ENCODE measurements around the gene SYK.

The SYK gene

GRCh38 chr9:90808398-90808797 is 6.8 kb downstream of the SYK start:
- Histone ChIP-seq H3K4me3 (no peak overlapping the region), H3K9ac (0 out of 2 replicates have a peak overlapping the region, but pooled peaks have one; percentile 49), H3K4me1 (peaks cover 90% of the 10 kb centered on the region), H3K9me3 (no peaks in the 10 kb centered on the region), H4K20me1 (peaks cover 54% of the 10 kb centered on the region), H3K27ac (peak overlapping the region; percentile 71), H3K27me3 (no peaks in the 10 kb centered on the region), H3K36me3 (peaks cover 40% of the 10 kb centered on the region), H3K4me2 (peak overlapping the region; percentile 92)
- TF ChIP-seq Cebpa-rat (IDR thresholded peaks at IDR 0.05) = no peak

GRCh38 chr9:90808890-90809685 is 7.5 kb downstream of the SYK start:
- Histone ChIP-seq H3K4me3 (no peak overlapping the region), H3K4me2 (peak overlapping the region; percentile 92), H3K9ac (no peak overlapping the region), H3K36me3 (peaks cover 43% of the 10 kb centered on the region), H3K9me3 (no peaks in the 10 kb centered on the region), H3K4me1 (peaks cover 92% of the 10 kb centered on the region), H3K27ac (peak overlapping the region; percentile 71), H4K20me1 (peaks cover 58% of the 10 kb centered on the region), H3K27me3 (no peaks in the 10 kb centered on the region)
- no peak for TF ChIP-seq Cebpa-rat (IDR thresholded peaks at IDR 0.05)

GRCh38 chr9:90810691-90811090 is 9.1 kb downstream of the SYK start:
- Histone ChIP-seq H4K20me1 (peaks cover 58% of the 10 kb centered on the region), H3K4me3 (no peak overlapping the region), H3K27ac (peak overlapping the region; percentile 10; the same call in 1 of the 2 replicates), H3K9me3 (no peaks in the 10 kb centered on the region), H3K9ac (no peak overlapping the region), H3K4me2 (0 out of 2 replicates have a peak overlapping the region, but pooled peaks have one; percentile 92), H3K36me3 (peaks cover 43% of the 10 kb centered on the region), H3K27me3 (no peaks in the 10 kb centered on the region), H3K4me1 (peaks cover 93% of the 10 kb centered on the region)
- no peak for TF ChIP-seq Cebpa-rat (IDR thresholded peaks at IDR 0.05)

- peaks cover 46% of the 10 kb centered on the region for H4K20me1 ChIP-seq
These were observed 11.4 kb downstream of the SYK start for GRCh38 chr9:90813046-90813445.

GRCh38 chr9:90813523-90813922 is 11.9 kb downstream of the SYK start:
- Histone ChIP-seq H3K27ac (peak overlapping the region; percentile 85; the same call in 1 of the 2 replicates), H3K4me2 (peak overlapping the region; percentile 79), H4K20me1 (peaks cover 41% of the 10 kb centered on the region), H3K9me3 (peaks cover 12% of the 10 kb centered on the region), H3K4me1 (peaks cover 74% of the 10 kb centered on the region), H3K4me3 (no peak overlapping the region), H3K27me3 (no peaks in the 10 kb centered on the region), H3K36me3 (peaks cover 60% of the 10 kb centered on the region), H3K9ac (no peak overlapping the region)
- TF ChIP-seq Cebpa-rat (IDR thresholded peaks at IDR 0.05) = no peak

More at GRCh38 chr9:90813046-90813445, 11.4 kb downstream of the SYK start:
- TF ChIP-seq Cebpa-rat (IDR thresholded peaks at IDR 0.05) = no peak
- no peak overlapping the region for H3K4me3 ChIP-seq
- H3K9ac ChIP-seq = no peak overlapping the region
- H3K27me3 ChIP-seq = no peaks in the 10 kb centered on the region
- peaks cover 7% of the 10 kb centered on the region for H3K9me3 ChIP-seq
- H3K4me1 ChIP-seq = peaks cover 79% of the 10 kb centered on the region
- H3K27ac ChIP-seq = 0 out of 2 replicates have a peak overlapping the region, but pooled peaks have one; percentile 23
- H3K4me2 ChIP-seq = peak overlapping the region; percentile 79
- H3K36me3 ChIP-seq = peaks cover 59% of the 10 kb centered on the region

GRCh38 chr9:90814355-90814754 is 12.7 kb downstream of the SYK start:
- H3K4me1 ChIP-seq = peaks cover 66% of the 10 kb centered on the region

GRCh38 chr9:90815183-90815943 is 13.7 kb downstream of the SYK start:
- H4K20me1 ChIP-seq = peaks cover 23% of the 10 kb centered on the region; the same call in 1 of the 2 replicates
- peaks cover 55% of the 10 kb centered on the region for H3K4me1 ChIP-seq
- H3K4me2 ChIP-seq = peak overlapping the region; percentile 79
- H3K9me3 ChIP-seq = peaks cover 31% of the 10 kb centered on the region
- TF ChIP-seq Cebpa-rat (IDR thresholded peaks at IDR 0.05) = no peak
- no peaks in the 10 kb centered on the region for H3K27me3 ChIP-seq
- peak overlapping the region; percentile 85 for H3K27ac ChIP-seq
- peaks cover 60% of the 10 kb centered on the region for H3K36me3 ChIP-seq
- H3K9ac ChIP-seq = peak overlapping the region; percentile 73
- peak overlapping the region; percentile 52 for H3K4me3 ChIP-seq

More at GRCh38 chr9:90814355-90814754, 12.7 kb downstream of the SYK start:
- Histone ChIP-seq H3K27ac (peak overlapping the region; percentile 85), H3K9ac (peak overlapping the region; percentile 73), H3K27me3 (no peaks in the 10 kb centered on the region), H3K4me2 (peak overlapping the region; percentile 79), H3K4me3 (peak overlapping the region; percentile 52), H3K9me3 (peaks cover 20% of the 10 kb centered on the region), H4K20me1 (peaks cover 33% of the 10 kb centered on the region; the same call in 1 of the 2 replicates), H3K36me3 (peaks cover 60% of the 10 kb centered on the region)
- no peak for TF ChIP-seq Cebpa-rat (IDR thresholded peaks at IDR 0.05)

GRCh38 chr9:90815944-90816357 is 14.3 kb downstream of the SYK start:
- peaks cover 62% of the 10 kb centered on the region for H3K36me3 ChIP-seq
- H3K27ac ChIP-seq = peak overlapping the region; percentile 85
- peaks cover 20% of the 10 kb centered on the region; the same call in 1 of the 2 replicates for H4K20me1 ChIP-seq
- H3K27me3 ChIP-seq = no peaks in the 10 kb centered on the region
- peaks cover 51% of the 10 kb centered on the region for H3K4me1 ChIP-seq
- peak overlapping the region; percentile 73 for H3K9ac ChIP-seq
- peak overlapping the region; percentile 52 for H3K4me3 ChIP-seq
- peaks cover 36% of the 10 kb centered on the region for H3K9me3 ChIP-seq
- H3K4me2 ChIP-seq = peak overlapping the region; percentile 79
- no peak for TF ChIP-seq Cebpa-rat (IDR thresholded peaks at IDR 0.05)

GRCh38 chr9:90816690-90817089 is 15.1 kb downstream of the SYK start:
- H3K36me3 ChIP-seq = peaks cover 67% of the 10 kb centered on the region
- H3K4me1 ChIP-seq = peaks cover 48% of the 10 kb centered on the region
- peaks cover 44% of the 10 kb centered on the region for H3K9me3 ChIP-seq
- no peak overlapping the region for H3K27ac ChIP-seq
- no peak overlapping the region for H3K9ac ChIP-seq
- H3K4me3 ChIP-seq = no peak overlapping the region
- H3K4me2 ChIP-seq = peak overlapping the region; percentile 79; the same call in 1 of the 2 replicates
- no peak for TF ChIP-seq Cebpa-rat (IDR thresholded peaks at IDR 0.05)
- H3K27me3 ChIP-seq = no peaks in the 10 kb centered on the region
- peaks cover 20% of the 10 kb centered on the region; the same call in 1 of the 2 replicates for H4K20me1 ChIP-seq

Measured in BLaER1 (cell line).